ENCODE data around the gene TRDMT1. TPM values are rescaled to one million over a fixed set of nuclear protein-coding genes. Genes with fewer than 3 reads are reported as not detected.

The TRDMT1 gene
- total RNA-seq, 2 donors from 2014 or later, result 7.3 to 7.5 TPM

DNA sequence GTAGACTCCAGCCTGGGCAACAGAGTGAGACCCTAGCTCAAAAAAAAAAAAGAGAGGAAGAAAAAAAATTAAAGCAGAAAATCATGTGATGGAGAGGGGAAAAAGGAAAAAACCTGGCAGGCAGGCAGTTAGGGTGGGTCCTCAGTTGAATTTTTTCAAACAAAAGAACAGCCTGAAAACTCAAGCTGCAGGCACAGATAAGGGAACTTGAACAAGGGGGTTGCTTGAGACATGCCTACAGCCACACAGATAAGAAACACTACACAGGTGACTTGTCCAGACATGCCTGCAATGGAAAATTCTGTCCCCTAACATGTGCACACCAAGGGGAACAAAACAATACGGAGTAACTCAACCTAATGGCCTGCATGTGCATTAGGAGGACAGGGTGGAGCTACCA is 45.7 kb upstream of the TRDMT1 start:
- 86% methylated on average over 1 of the region's 1 CpG for WGBS, 2 donors
- H3K36me3 ChIP-seq (replicated peaks in 1 of 2; ENCODE audit: insufficient read depth in 1 of 2, low read depth in 2 of 2), result no peaks in the 10 kb centered on the region
- DNase-seq (no peak), ATAC-seq (no peak)
- H3K4me1 ChIP-seq, result no peaks in the 10 kb centered on the region
- intact Hi-C loops (cut with DNase I), result no loop called here
- H3K27ac ChIP-seq, result no peak overlapping the region
- H3K27me3 ChIP-seq, result no peaks in the 10 kb centered on the region
- H3K9me3 ChIP-seq, result peaks cover 0 to 3% (median 0%) of the 10 kb centered on the region in 3 donors
- H3K4me3 ChIP-seq, result no peak overlapping the region
- no peak for TF ChIP-seq CTCF (IDR thresholded peaks at IDR 0.05)
- TF ChIP-seq POLR2A (IDR thresholded peaks at IDR 0.05), result no peak

DNA sequence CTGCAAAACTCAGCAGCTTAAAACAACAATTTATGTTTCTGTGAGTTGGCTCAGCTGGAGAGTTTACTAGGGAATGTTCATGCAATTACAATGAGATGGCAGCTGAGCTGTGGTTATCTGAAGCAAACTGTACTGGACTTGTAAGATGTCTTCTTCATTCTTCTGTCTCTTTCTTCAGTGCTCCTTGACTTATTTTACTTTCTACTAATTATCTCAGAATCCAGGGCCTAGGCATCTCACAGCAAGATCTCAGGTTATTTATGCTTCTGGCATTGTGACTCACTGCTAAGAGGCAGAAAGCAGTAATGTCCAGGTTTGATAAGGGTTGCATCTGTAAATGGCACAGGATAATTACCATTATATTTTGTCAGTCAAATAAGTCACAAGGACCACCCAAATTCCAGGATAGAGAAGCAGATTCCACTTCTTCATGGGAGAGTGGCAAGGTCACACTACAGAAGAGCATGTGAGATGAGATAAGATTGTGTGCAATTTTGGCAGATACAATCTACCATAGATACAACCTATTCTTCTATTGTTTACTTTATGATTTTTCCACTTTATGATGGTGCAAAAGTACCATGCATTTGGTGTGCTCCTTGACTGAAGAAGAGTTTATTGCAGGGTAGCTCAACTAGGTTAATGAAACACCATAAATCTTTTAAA is 43.4 kb upstream of the TRDMT1 start:
- ATAC-seq (no peak), DNase-seq (no peak)
- H3K27me3 ChIP-seq, result no peaks in the 10 kb centered on the region
- no peak overlapping the region for H3K27ac ChIP-seq
- no peak overlapping the region for H3K4me3 ChIP-seq
- H3K9me3 ChIP-seq, result peaks cover 0 to 3% (median 0%) of the 10 kb centered on the region in 3 donors
- intact Hi-C loops (cut with DNase I), result no loop called here
- H3K36me3 ChIP-seq (replicated peaks in 1 of 2; ENCODE audit: insufficient read depth in 1 of 2, low read depth in 2 of 2), result no peaks in the 10 kb centered on the region
- TF ChIP-seq CTCF (IDR thresholded peaks at IDR 0.05), result no peak
- TF ChIP-seq POLR2A (IDR thresholded peaks at IDR 0.05), result no peak
- no peaks in the 10 kb centered on the region for H3K4me1 ChIP-seq

- WGBS, 2 donors, result 78 to 83% methylated on average over 5 of the region's 5 CpGs
- Histone ChIP-seq H3K27ac (no peak overlapping the region), H3K4me3 (no peak overlapping the region), H3K27me3 (no peaks in the 10 kb centered on the region), H3K9me3 (no peaks in the 10 kb centered on the region), H3K4me1 (no peaks in the 10 kb centered on the region), H3K36me3 (replicated peaks in 1 of 2; ENCODE audit: insufficient read depth in 1 of 2, low read depth in 2 of 2) (peaks cover 0 to 2% of the 10 kb centered on the region in 2 donors)
- intact Hi-C loops (cut with DNase I), result no loop called here
- DNase-seq (no peak), ATAC-seq (no peak)
- no peak for TF ChIP-seq CTCF (IDR thresholded peaks at IDR 0.05)
- no peak for TF ChIP-seq POLR2A (IDR thresholded peaks at IDR 0.05)
Measured at GRCh38 chr10:17241611-17242333, 40.3 kb upstream of the TRDMT1 start.

GRCh38 chr10:17240616-17241015 is 39.1 kb upstream of the TRDMT1 start:
- Histone ChIP-seq H3K9me3 (no peaks in the 10 kb centered on the region), H3K27ac (no peak overlapping the region), H3K36me3 (replicated peaks in 1 of 2; ENCODE audit: insufficient read depth in 1 of 2, low read depth in 2 of 2) (peaks cover 0 to 7% of the 10 kb centered on the region in 2 donors), H3K4me1 (no peaks in the 10 kb centered on the region), H3K4me3 (no peak overlapping the region), H3K27me3 (no peaks in the 10 kb centered on the region)
- WGBS, 2 donors, result 85 to 92% methylated on average over 4 of the region's 4 CpGs
- DNase-seq (no peak), ATAC-seq (no peak)
- intact Hi-C loops (cut with DNase I), result no loop called here
- TF ChIP-seq POLR2A (IDR thresholded peaks at IDR 0.05) (no peak), CTCF (IDR thresholded peaks at IDR 0.05) (no peak)
